Ecto neural progenitor cell (in vitro differentiated cells): ENCODE data around the gene MSLN.
"Not testable (repeated sequence)": the region's sequence is repeated elsewhere in the genome, so short reads cannot be mapped to it uniquely, and the experiment has no call there.

Source experiments
- DNase-seq: peaks from one replicate; pipeline ENCODE4 v3.0.0-alpha.2; 2018; ENCODE audit warnings: low spot score

Gene MSLN

GRCh38 chr16:735982-736453, 24.5 kb upstream of the MSLN start:
- DNase-seq = no peak

GRCh38 chr16:736936-737481, 23.5 kb upstream of the MSLN start:
- no peak for DNase-seq

- DNase-seq = no peak
Observed at GRCh38 chr16:739560-740458, 20.7 kb upstream of the MSLN start.

- DNase-seq = no peak
Observed at GRCh38 chr16:740459-740763, 20.1 kb upstream of the MSLN start.

GRCh38 chr16:740764-741505, 19.6 kb upstream of the MSLN start, which contains the start of gene CIAO3:
Gene CIAO3, minus strand, starts transcription at chr16:740997. Its CDS starts 12 bp downstream, at chr16:740985.
- DNase-seq = peak; percentile 96

- DNase-seq = no peak
Observed at GRCh38 chr16:741986-742629, 18.4 kb upstream of the MSLN start.

- DNase-seq = not testable (repeated sequence)
Observed at GRCh38 chr16:742894-743293, 17.6 kb upstream of the MSLN start.

GRCh38 chr16:743794-744500, 16.6 kb upstream of the MSLN start:
- DNase-seq = no peak

- DNase-seq = peak; percentile 81
Observed at GRCh38 chr16:745739-746138, 14.8 kb upstream of the MSLN start.

GRCh38 chr16:746637-747036, 13.9 kb upstream of the MSLN start:
- DNase-seq = no peak

- no peak for DNase-seq
Observed at GRCh38 chr16:747978-748746, 12.4 kb upstream of the MSLN start.

GRCh38 chr16:749010-749409, 11.5 kb upstream of the MSLN start:
- no peak for DNase-seq

GRCh38 chr16:750485-750884, 10.0 kb upstream of the MSLN start:
- no peak for DNase-seq

GRCh38 chr16:751152-752006, 9.2 kb upstream of the MSLN start:
- DNase-seq = no peak

- DNase-seq = no peak
Observed at GRCh38 chr16:752007-752312, 8.6 kb upstream of the MSLN start.

- not testable (repeated sequence) for DNase-seq
Observed at GRCh38 chr16:754121-754607, 6.4 kb upstream of the MSLN start.

- DNase-seq = no peak
Observed at GRCh38 chr16:754656-755055, 5.9 kb upstream of the MSLN start.

- DNase-seq = no peak
Observed at GRCh38 chr16:756428-756827, 4.1 kb upstream of the MSLN start.

GRCh38 chr16:759110-759910, 1.2 kb upstream of the MSLN start:
- no peak for DNase-seq
